GM21528 (cell line): ENCODE data around the gene GNPAT.

Experiments used
- ATAC-seq: cut with Tn5 transposase; IDR thresholded peaks from one replicate; pipeline ENCODE4 v1.9.1; 2021; ENCODE audit warnings: mild to moderate bottlenecking, moderate library complexity; ENCODE audit not compliant: unreplicated experiment, low FRiP score

The GNPAT gene

GRCh38 chr1:231240883-231241735 lies at the start of gene GNPAT:
Gene GNPAT, plus strand, starts transcription at chr1:231241212. Its CDS starts 167 bp downstream, at chr1:231241379.
- peak; percentile 97 for ATAC-seq

GRCh38 chr1:231192620-231193163 lies 48.3 kb upstream of the GNPAT start:
- no peak for ATAC-seq

- ATAC-seq, result no peak
Observed at GRCh38 chr1:231193710-231194340, 47.2 kb upstream of the GNPAT start.

DNA sequence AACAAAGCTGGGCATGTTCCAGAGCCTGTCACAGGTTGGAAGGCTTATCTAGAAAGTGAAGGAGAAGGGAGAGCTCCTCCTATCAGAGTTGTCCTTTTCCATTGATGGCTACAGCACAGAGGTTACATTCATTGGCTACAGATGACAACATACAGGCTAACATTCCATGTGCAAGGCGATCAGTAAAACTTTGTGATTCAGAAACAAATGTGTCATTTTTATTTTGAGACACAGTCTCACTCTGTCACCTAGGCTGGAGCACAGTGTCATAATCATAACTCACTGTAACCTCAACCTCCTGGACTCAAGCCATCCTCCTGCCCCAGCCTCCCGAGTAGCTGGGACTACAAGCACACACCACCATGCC lies 46.6 kb upstream of the GNPAT start:
- ATAC-seq, result no peak

DNA sequence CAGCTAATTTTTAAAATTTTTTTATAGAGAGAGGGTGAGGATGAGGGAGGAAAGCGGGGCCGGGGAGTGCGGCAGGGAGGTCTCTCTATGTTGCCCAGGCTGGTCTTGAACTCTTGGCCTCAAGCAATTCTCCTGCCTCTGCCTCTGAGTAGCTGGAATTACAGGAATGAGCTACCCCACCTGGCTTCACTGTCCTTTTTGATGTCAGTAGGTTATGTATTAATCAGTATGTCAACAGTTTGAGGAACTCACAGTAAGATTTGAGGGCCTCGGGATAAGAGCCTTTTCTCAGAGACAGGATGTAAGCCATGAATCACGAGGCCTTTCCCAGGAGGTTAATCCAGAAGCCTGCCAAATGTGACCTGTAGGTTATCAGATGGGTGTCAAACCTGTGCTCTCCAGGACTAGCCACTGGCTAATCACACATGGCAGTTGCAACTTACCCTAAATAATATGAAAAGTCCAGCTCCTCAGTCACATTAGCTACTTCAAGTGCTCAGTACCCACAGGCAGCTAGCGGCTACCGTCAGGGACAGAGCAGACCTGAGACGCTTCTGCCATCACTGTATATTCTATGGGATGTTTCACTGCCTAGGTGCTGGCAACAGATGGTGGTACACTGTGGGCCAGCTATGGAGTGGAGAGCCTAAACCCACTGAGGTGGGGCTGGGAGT lies 46.0 kb upstream of the GNPAT start:
- no peak for ATAC-seq

DNA sequence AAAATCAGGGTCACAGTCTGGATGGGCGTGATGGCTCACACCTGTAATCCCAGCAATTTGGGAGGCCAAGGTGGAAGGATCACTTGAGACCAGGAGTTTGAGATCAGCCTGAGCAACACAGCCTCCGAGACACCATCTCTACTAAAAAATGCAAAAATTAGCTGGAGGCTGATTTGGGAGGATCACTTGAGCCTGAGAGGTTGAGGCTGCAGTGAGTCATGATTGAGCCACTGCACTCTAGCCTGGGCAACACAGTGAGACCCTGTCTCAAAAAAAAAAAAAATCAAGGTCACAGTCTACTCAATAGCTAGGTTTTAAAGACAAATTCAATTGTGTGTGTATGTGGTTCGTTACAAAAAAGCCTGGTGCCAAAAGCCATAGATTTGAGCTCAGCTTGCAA lies 44.7 kb upstream of the GNPAT start:
- ATAC-seq, result no peak

GRCh38 chr1:231196728-231197127 lies 44.3 kb upstream of the GNPAT start:
- ATAC-seq, result no peak

DNA sequence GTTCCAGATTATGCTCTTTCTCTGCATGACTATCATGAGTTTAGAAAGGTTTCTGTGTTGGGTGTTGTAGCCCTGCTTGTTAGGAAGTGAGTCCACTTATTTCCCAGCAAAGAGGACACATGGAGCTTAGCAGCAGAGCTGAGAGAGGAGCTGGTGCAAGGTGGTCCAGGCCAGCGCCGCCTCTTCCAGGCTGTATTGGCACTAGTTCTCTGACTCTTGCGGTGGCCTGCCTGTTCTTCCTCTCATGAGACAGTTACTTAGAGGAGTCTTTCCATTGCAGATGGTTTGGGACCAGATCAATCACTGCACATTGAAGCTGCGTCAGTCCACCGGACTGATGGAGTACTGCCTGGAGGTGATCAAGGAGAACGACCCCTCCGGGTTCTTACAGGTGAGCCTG lies 41.1 kb upstream of the GNPAT start:
- ATAC-seq, result no peak

DNA sequence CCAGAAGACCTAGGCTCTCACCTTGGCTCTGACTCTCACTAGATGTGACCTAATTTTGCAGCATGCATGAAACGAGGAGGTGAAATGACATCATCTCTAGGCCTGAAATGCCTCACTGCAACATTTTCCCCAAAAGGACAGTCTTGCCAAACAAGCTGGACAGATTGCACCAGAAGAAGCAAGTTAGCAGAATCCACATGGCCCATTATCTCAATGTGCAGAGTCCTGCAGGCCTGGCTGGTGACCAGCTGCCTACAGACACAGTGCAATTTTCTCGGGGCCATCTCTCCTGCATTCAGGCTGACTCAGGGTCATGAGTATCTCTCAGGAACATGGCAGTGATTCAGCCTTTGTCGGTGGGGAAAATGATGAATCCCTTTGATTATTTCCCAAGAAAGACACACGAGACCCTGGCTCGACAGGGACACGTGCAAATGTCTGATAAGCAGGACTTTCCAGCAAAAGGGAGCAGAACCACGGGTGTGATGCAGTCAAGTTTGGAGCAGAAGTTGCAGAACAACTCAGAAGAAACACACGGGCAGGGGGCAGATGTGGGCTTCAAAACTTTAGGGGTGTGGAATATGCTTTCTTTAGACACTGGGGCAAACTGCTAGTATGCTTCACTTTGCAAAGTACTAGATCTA lies 40.5 kb upstream of the GNPAT start:
- no peak for ATAC-seq

GRCh38 chr1:231201375-231201978 lies 39.5 kb upstream of the GNPAT start:
- ATAC-seq, result no peak

DNA sequence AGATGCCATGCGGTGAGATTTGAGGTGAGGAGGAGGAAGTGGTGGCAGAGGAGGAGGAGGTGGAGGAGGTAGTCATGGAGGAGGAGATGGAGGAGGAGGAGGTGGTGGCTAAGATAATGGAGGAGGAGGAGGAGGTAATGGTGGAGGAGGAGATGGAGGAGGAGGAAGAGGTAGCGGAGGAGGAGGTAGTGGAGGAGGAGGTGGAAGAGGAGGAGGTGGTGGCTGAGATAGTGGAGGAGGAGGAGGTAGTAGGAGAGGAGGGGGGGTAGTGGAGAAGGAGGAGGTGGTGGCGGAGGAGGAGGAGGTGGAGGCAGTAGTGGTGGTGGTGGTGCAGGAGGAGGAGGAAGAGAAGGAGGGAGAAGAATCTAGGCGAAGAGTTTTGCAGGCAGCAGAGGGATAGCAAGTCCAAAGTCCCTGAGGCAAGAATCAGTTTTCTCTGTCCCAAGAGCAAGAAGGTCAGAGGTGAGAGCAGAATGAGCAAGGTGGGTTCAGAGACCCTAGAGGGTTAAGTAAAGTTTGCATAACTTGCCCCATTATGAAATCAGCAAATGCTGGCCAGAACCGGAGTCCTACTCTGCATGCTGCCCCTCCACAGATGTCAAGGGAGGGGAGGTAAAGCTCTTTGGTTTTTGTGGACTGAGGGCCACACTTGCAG lies 38.9 kb upstream of the GNPAT start:
- no peak for ATAC-seq

- no peak for ATAC-seq
Observed at GRCh38 chr1:231203259-231204057, 37.6 kb upstream of the GNPAT start.

- no peak for ATAC-seq
Observed at GRCh38 chr1:231206856-231207255, 34.2 kb upstream of the GNPAT start.

GRCh38 chr1:231207437-231207836 lies 33.6 kb upstream of the GNPAT start:
- ATAC-seq, result no peak

- ATAC-seq, result no peak
Observed at GRCh38 chr1:231208980-231209379, 32.0 kb upstream of the GNPAT start.

- no peak for ATAC-seq
Observed at GRCh38 chr1:231209531-231209930, 31.5 kb upstream of the GNPAT start.

DNA sequence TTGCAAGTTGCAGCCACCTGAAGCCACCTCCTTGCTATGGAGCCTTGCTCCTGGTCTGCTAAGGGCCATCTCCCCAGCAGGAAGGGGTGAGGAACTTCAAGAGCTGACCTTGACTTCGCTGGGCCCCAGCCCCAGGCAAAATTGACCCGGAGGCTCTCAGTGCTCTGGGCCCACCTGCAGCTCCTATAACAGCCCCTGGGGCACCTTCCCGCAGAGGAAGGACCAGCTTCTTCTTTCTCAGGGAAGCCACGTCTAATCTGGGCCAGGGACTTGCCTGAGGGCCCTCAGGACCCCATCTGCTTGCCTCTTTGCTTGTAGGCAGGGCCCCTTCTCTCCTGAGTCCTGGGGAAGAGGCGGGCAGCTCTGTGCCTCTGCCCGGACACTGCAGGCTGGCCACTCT lies 30.9 kb upstream of the GNPAT start:
- ATAC-seq, result no peak

DNA sequence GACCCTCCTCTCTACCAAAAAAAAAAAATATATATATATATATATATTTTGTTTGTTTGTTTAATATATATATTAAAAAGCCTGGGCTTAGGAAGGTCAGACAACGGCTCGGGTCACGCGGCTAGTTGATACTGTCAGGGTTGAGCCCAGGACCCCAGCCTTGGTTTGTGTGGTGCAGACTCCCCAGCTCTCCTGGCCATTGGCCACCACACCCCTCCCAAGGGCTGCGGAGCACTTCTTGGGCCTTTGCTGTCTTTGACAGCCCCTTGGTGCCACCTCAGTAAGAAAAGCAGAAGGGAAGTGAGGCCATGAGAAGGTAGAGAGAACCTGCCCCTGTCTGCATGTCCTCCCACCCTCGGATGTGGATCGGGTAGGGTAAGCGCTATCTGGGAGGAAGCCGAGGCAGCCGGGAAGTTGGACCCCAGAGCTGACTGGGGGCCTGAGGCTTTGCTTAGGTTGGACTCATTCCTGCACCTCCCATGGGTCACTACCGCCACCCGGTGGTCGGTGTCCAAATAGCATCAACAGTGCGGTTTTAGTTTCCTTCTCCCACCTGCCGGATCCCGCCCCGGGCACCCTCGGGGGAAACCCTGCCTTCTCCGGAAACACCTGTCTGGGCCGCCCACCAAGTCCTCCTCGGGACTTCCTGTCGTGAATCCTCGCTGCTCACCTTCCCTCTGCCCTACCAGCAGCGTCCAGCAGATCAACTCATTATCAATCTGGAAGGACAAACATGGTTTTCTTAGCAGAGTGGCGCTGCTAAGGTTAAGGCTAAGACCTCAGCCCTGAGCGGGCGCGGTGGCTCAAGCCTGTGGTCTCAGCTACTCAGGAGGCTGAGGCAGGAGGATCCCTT lies 29.8 kb upstream of the GNPAT start:
- peak; percentile 87 for ATAC-seq
